CD4-positive, alpha-beta T cell (primary cell): ENCODE results near the gene PDGFRB. TPM values are rescaled to one million over a fixed set of nuclear protein-coding genes. Genes with fewer than 3 reads are reported as not detected.

Source experiments
- ATAC-seq: fragments of 200-7000 bp; cut with Tn5 transposase; one replicate; pipeline ENCODE4 v1.10.0; 2022; ENCODE audit warnings: mild to moderate bottlenecking; ENCODE audit not compliant: poor library complexity
- CTCF ChIA-PET: fragments of 350-600 bp; sonication (Branson Sonifier 250); formaldehyde crosslinking; loops from one replicate; lab custom pipeline; 2021; ENCODE audit warnings: antibody characterized with exemption, inconsistent platforms; lab: Charles Lee
- POLR2A ChIA-PET: fragments of 350-600 bp; sonication (Branson Sonifier 250); formaldehyde crosslinking; loops from one replicate; lab custom pipeline; 2021; ENCODE audit warnings: antibody characterized with exemption, inconsistent platforms; lab: Charles Lee
- DNase-seq, 14 experiments: peaks; one replicate each; pipeline ENCODE4 v3.0.0-alpha.2; 2013 to 2020; ENCODE audit warnings: mixed read lengths in 2 of 14
- H3K27ac ChIP-seq, 2 donors: one replicate each; pipeline versions ENCODE4 v1.5.1 to v1.7.0; 2013; ENCODE audit warnings: low read length in 2 of 2, low read depth in 1 of 2, mild to moderate bottlenecking in 1 of 2
- H3K27me3 ChIP-seq, 2 experiments: 1 replicate in 1 of 2; 2 replicates in 1 of 2; pipeline versions ENCODE4 v1.6.1 to v1.7.0; 2013; ENCODE audit warnings: low read length in 2 of 2, control low read depth in 1 of 2, mild to moderate bottlenecking in 1 of 2, moderate library complexity in 1 of 2; ENCODE audit not compliant: insufficient read depth in 2 of 2, control insufficient read depth in 1 of 2
- H3K36me3 ChIP-seq: one replicate; pipeline ENCODE4 v1.6.1; 2013; ENCODE audit warnings: low read length, control low read depth; ENCODE audit not compliant: insufficient read depth
- H3K4me1 ChIP-seq: one replicate; pipeline ENCODE4 v1.6.1; 2013; ENCODE audit warnings: low read length, control low read depth; ENCODE audit not compliant: insufficient read depth
- H3K4me3 ChIP-seq: one replicate; pipeline ENCODE4 v1.5.1; 2013; ENCODE audit warnings: mild to moderate bottlenecking, low read length, moderate library complexity
- H3K9me3 ChIP-seq, 2 experiments: 1 replicate in 1 of 2; 2 replicates in 1 of 2; pipeline versions ENCODE4 v1.6.1 to v1.7.0; 2013; ENCODE audit warnings: low read length in 2 of 2, mild to moderate bottlenecking in 2 of 2, control low read depth in 1 of 2, moderate library complexity in 1 of 2; ENCODE audit not compliant: control insufficient read depth in 1 of 2, insufficient read depth in 1 of 2
- H3K27ac Mint-ChIP-seq: one replicate; pipeline ENCODE4 v1.8.0; 2020; ENCODE audit warnings: mixed read lengths
- H3K27me3 Mint-ChIP-seq: one replicate; pipeline ENCODE4 v1.8.0; 2021; ENCODE audit warnings: mixed read lengths
- H3K36me3 Mint-ChIP-seq: one replicate; pipeline ENCODE4 v1.8.0; 2021; ENCODE audit warnings: low read depth, mixed read lengths
- H3K4me1 Mint-ChIP-seq: one replicate; pipeline ENCODE4 v1.8.0; 2021; ENCODE audit warnings: low read depth, mixed read lengths
- H3K4me3 Mint-ChIP-seq: one replicate; pipeline ENCODE4 v1.8.0; 2020; ENCODE audit warnings: mild to moderate bottlenecking, mixed read lengths
- H3K9me3 Mint-ChIP-seq: one replicate; pipeline ENCODE4 v1.8.0; 2020; ENCODE audit warnings: mixed read lengths
- intact Hi-C, 2 experiments: fragments of 100-400 bp; cut with DNase I in 1 of 2; cut with micrococcal nuclease in 1 of 2; formaldehyde crosslinking; loops; one replicate each; pipeline versions ENCODE4 v1.15.1 to v1.9.0; 2023 to 2025; cut with DNase I, micrococcal nuclease
- total RNA-seq, 174 experiments: library from RNA in 2 of 174; stranded (reverse) in 2 of 174; gene quantifications; one replicate each; pipeline ENCODE4 v1.2.3 and lab custom pipeline; 2021 to 2026
- TF ChIP-seq, protein P1 (sequence below): fragments of 200-600 bp; IDR thresholded peaks from one replicate; pipeline ENCODE4 v1.8.0; 2022; ENCODE audit warnings: antibody characterized with exemption, mild to moderate bottlenecking

Gene PDGFRB
- total RNA-seq, 2 experiments from 2014 or later: not detected

DNA sequence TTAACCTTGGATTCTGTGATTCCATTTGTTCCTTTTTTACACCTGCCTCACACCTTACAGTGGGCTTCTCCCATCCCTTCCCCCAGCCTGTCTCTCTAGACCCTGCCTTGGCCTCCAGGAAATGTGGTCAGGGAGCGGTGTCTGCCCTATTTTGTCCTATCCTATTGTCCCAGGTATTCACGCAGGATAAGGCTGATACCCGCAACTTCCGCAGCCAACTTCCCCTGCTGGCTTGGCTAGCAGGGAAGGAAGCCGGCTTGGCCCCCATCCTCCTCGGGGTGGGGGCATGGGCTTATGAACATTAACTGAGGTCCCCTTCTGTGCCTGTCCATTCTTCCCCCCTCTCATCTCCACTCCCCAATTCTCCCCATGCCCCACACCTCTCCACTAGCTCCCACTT lies 72.8 kb downstream of the PDGFRB start:
- POLR2A ChIA-PET: no interaction called here

DNA sequence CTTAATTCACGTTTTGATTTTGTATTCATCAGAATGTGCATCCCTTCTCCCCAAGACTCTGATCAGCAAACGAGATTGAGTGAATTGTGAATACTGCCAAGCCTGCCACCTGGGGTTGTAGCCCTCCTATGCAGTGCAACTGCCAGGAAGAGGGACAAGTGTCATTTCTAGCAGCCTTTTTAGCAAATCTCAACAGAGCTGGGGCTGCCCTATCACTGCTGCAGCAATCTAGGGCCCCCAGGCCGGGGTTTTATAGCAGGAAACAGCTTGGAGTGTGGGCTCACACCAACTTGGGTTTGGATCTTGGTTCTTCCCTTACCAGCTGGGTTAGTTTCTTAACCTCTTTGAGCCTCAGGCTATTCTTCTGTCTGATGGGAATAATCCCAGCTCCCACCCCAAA lies 73.3 kb downstream of the PDGFRB start:
- intact Hi-C loops: no loop called here
- no peak for ATAC-seq
- ChIA-PET CTCF (no interaction called here), POLR2A (no interaction called here)
- Mint-ChIP-seq H3K4me3 (no peak overlapping the region), H3K4me1 (no peaks in the 10 kb centered on the region), H3K27me3 (peaks cover 56% of the 10 kb centered on the region), H3K36me3 (no peaks in the 10 kb centered on the region), H3K9me3 (no peaks in the 10 kb centered on the region), H3K27ac (no peak overlapping the region)
- no peak overlapping the region for H3K4me3 ChIP-seq
- no peak for DNase-seq
- H3K36me3 ChIP-seq: no peaks in the 10 kb centered on the region
- TF ChIP-seq, protein P1, sequence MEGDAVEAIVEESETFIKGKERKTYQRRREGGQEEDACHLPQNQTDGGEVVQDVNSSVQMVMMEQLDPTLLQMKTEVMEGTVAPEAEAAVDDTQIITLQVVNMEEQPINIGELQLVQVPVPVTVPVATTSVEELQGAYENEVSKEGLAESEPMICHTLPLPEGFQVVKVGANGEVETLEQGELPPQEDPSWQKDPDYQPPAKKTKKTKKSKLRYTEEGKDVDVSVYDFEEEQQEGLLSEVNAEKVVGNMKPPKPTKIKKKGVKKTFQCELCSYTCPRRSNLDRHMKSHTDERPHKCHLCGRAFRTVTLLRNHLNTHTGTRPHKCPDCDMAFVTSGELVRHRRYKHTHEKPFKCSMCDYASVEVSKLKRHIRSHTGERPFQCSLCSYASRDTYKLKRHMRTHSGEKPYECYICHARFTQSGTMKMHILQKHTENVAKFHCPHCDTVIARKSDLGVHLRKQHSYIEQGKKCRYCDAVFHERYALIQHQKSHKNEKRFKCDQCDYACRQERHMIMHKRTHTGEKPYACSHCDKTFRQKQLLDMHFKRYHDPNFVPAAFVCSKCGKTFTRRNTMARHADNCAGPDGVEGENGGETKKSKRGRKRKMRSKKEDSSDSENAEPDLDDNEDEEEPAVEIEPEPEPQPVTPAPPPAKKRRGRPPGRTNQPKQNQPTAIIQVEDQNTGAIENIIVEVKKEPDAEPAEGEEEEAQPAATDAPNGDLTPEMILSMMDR: no peak
- peaks cover 17 to 18% of the 10 kb centered on the region in 2 experiments for H3K27me3 ChIP-seq
- peaks cover 8% of the 10 kb centered on the region for H3K4me1 ChIP-seq
- H3K27ac ChIP-seq: no peak overlapping the region
- H3K9me3 ChIP-seq: peaks cover 0 to 3% of the 10 kb centered on the region in 2 experiments

More for the DNA sequence above, 72.8 kb downstream of the PDGFRB start:
- Histone ChIP-seq H3K27me3 (peaks cover 15 to 22% of the 10 kb centered on the region in 2 experiments), H3K4me1 (peaks cover 8% of the 10 kb centered on the region), H3K9me3 (peaks cover 0 to 3% of the 10 kb centered on the region in 2 experiments), H3K27ac (no peak overlapping the region), H3K4me3 (peak overlapping the region; percentile 5), H3K36me3 (no peaks in the 10 kb centered on the region)
- intact Hi-C loops: no loop called here
- Mint-ChIP-seq H3K36me3 (no peaks in the 10 kb centered on the region), H3K4me1 (no peaks in the 10 kb centered on the region), H3K27ac (no peak overlapping the region), H3K4me3 (no peak overlapping the region), H3K9me3 (no peaks in the 10 kb centered on the region), H3K27me3 (peaks cover 59% of the 10 kb centered on the region)
- CTCF ChIA-PET: no interaction called here
- TF ChIP-seq, protein P1: no peak
- DNase-seq: no peak
- no peak for ATAC-seq

DNA sequence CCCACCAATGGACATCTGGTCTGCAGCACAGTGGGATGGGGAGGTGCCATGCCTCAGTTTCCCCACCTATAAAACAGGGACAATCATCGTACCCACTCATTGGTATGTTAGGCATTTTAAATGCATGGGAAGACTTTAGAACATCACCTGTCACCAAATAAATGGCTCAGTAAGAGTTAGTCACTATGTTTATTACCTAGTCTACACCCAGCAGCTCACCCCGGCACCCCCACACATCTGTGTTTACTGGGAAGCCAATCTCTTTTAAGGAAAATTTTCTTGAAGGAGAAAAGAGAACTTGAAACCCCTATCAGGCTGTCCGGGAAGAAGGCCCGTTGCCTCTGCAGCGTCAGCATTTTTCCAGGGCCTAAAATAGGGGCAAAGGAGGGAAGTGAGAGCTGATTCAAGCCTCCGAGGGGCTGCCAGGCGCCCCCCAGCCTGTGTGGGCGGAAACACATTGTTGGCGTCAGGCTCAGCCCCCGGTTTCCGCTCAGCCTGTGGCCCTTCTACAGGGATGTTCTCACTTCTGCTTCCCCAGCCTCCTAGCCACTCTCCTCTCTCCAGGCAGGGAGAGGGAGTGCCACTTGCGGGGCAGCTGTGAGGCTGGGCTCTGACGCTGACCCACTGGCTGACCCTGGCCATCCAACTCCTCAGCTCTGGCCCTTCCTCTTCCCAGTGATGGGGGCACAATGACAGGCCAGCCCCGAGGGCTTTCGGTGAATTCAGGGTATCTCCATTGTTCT lies 73.9 kb downstream of the PDGFRB start:
- Mint-ChIP-seq H3K27ac (no peak overlapping the region), H3K27me3 (peaks cover 51% of the 10 kb centered on the region), H3K4me1 (no peaks in the 10 kb centered on the region), H3K36me3 (no peaks in the 10 kb centered on the region), H3K4me3 (no peak overlapping the region), H3K9me3 (no peaks in the 10 kb centered on the region)
- ATAC-seq (no peak), DNase-seq (peak in 3 of 14 experiments; percentile 3 to 46 (median 41))
- intact Hi-C loops: no loop called here
- H3K27me3 ChIP-seq: peaks cover 17% of the 10 kb centered on the region in 2 experiments
- ChIA-PET CTCF (no interaction called here), POLR2A (no interaction called here)
- H3K36me3 ChIP-seq: no peaks in the 10 kb centered on the region
- H3K4me3 ChIP-seq: no peak overlapping the region
- TF ChIP-seq, protein P1: no peak
- H3K27ac ChIP-seq: no peak overlapping the region
- peaks cover 8% of the 10 kb centered on the region for H3K4me1 ChIP-seq
- H3K9me3 ChIP-seq: peaks cover 0 to 3% of the 10 kb centered on the region in 2 experiments
